LNCAP (cell line): Measurements from ENCODE around the gene MAGI3.

Experiments used
- TF ChIP-seq, protein P1 (sequence below): fragments of 450-650 bp; IDR thresholded peaks from 2 replicates; pipeline ENCODE4 v1.5.1; 2017; ENCODE audit warnings: mild to moderate bottlenecking

Gene MAGI3

DNA sequence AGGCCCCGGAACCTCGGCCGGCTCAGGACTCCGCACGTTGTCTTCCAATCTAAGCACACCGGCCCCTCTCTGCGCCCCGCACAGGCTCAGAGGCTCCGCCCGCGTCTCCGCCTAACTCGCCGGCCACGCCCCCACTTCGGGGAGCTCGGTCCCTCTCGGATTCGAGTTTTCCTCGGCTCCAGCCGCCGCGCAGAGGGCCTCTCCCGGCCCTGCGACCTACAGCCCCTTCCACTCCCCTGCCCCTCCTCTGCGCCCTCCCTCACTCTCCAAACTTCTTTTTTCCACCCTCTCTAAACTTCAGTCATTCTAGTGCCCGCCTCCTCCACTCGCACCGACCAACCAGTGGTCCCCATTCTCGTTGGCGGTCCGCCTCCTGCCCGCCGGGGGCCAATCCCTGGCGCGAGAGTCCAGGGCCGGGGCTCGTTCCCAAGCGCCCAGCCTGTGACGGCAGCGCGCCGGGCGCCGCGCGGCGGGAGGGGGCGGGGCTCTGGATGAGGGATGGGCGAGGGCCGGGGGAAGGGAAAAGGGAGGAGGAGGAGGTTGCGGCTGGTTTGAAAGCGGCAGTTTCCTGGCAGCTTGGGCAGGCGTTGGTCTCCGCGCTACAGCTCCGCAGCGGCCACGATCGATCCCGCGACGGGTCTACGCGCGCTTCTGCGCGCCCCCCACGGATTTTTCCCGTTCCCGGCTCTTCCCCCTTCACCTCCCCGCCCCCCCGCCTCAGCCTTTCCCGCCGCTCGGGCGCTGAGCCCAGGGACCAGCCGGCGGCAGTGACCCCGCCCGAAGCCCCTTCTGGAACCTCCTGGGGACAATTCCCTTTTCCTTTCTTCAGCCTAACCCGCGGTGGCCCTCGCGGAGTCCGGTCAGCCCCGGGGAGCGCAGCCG lies at the start of gene MAGI3:
Gene MAGI3, plus strand, starts transcription at position 563 of the 882 bp plus-strand sequence. CDS start 519 bp downstream, outside the sequence.
- TF ChIP-seq, protein P1, sequence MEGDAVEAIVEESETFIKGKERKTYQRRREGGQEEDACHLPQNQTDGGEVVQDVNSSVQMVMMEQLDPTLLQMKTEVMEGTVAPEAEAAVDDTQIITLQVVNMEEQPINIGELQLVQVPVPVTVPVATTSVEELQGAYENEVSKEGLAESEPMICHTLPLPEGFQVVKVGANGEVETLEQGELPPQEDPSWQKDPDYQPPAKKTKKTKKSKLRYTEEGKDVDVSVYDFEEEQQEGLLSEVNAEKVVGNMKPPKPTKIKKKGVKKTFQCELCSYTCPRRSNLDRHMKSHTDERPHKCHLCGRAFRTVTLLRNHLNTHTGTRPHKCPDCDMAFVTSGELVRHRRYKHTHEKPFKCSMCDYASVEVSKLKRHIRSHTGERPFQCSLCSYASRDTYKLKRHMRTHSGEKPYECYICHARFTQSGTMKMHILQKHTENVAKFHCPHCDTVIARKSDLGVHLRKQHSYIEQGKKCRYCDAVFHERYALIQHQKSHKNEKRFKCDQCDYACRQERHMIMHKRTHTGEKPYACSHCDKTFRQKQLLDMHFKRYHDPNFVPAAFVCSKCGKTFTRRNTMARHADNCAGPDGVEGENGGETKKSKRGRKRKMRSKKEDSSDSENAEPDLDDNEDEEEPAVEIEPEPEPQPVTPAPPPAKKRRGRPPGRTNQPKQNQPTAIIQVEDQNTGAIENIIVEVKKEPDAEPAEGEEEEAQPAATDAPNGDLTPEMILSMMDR, result no peak

DNA sequence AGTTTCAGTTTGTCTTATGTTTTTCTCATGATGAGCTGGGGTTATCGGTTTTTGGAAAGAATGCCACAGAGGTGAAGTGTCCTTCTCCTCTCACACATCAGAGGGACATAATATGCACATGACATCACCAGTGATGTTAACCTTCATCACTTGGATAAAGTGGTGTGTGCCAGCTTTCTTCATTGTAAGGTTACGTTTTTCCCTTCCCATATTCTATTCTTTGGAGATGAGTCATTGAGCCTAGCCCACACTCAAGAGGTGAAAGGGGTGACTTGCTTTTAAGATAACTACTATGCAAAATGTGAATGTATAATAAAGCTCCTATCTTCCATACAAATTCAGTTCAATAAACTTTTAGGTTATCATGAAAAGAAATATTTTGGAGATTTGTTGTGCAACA lies 36.7 kb upstream of the MAGI3 start:
- TF ChIP-seq, protein P1, result no peak

DNA sequence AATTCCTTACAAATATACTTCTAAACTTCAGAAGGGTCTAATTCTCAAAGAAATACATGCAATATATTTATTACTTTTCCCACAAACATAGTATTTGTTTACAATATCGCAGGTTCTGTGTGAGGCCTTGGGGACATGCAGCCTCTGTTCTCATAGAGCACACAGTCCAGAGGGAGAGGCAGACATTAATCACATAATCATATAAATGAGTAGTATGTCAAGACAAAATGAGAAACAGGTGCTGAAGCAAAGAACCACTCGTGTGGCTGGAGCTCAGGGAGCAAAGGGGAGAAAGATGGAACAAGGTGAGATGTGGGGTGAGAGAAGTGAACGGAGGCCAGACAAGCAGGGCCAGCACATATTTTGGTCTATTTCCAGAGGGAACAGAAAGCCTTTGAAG lies 26.4 kb upstream of the MAGI3 start:
- TF ChIP-seq, protein P1, result no peak

DNA sequence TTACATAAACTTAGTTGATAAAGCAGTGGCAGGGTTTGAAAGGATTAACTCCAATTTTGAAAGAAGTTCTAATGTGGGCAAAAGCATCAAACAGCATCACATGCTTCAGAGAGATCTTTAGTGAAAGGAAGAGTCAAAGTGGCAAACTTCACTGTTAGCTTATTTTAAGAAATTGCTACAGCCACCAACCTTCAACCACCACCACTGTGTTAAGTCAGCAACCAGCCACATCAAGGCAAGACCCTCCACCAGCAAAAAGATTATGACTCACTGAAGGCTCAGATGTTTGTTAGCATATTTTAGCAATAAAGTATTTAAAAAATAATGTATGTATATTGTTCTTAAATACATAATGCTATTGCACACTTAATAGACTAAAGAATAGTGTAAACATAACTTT lies 21.3 kb upstream of the MAGI3 start:
- TF ChIP-seq, protein P1, result no peak

DNA sequence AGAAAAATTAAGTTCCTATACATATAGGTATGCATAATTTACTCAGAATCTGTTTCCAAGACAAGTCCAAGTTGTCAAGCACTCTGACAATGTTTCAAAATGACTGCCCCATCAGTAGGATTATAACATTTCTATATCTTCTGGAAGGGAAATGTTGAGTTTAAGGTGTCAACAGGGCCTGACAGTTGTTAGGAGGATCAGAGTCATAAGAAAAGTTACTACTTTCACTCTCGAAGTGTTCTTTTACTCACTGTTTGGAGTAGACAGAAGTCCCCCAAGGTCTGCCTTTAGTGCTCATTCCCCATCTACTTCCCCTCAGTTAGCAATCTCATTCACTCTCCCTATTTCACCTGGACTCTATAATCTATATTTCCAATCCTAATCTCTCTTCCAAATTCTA lies 20.6 kb upstream of the MAGI3 start:
- TF ChIP-seq, protein P1, result no peak

DNA sequence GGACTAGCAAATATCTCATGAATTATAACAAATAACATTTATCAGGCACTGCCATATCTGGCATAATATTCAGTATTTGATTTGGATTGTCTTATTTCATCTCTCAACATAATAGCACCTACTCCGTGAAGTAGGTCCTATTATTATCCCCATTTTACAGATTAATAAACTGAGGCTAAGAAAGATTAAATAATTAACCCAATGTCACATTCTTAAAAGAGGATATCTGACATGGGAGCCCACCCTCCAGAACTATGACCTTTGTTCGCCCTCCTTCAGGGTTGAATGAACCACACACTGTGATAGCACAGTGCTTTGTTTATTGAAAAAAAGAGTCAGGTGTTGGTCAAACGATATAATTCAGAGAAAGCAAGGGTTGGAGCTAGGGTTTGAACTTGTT lies 19.4 kb upstream of the MAGI3 start:
- TF ChIP-seq, protein P1, result no peak

DNA sequence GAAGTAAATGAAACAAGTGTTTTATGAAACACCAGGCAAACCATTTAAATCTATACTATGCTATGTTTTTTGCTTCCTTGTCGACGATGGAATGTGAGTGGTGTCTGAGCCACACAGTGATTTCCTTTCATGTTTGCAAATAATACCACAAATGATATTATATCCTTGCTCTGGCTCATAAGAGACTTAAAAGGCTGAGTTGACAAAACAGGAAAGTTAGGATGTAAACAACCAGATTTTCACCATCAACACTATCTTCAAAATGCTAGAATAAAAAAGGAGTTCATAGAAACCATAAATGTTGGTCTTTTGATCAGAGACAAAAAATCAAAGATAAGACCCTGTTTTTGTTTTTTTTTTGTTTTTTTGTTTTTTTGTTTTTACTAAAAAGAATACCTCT lies 17.8 kb upstream of the MAGI3 start:
- TF ChIP-seq, protein P1, result no peak
